SK-N-SH (cell line): Measurements from ENCODE around the gene AMZ1. TPM values are rescaled to one million over a fixed set of nuclear protein-coding genes. Genes with fewer than 3 reads are reported as not detected.
"Not testable (repeated sequence)": the region's sequence is repeated elsewhere in the genome, so short reads cannot be mapped to it uniquely, and the experiment has no call there.

ENCODE experiments used
- CTCF ChIA-PET: fragments of 300-600, 350-600 bp; formaldehyde crosslinking; extraction: SDS; loops from one replicate; lab custom pipeline; 2021; lab: Yijun Ruan, JAX
- POLR2A ChIA-PET: fragments of 350-600 bp; sonication (Branson Sonifier 250); formaldehyde crosslinking; extraction: SDS; loops from one replicate; lab custom pipeline; 2020; ENCODE audit warnings: antibody characterized with exemption, inconsistent platforms; lab: Yijun Ruan, JAX
- DNase-seq: peaks from one replicate; pipeline ENCODE4 v3.0.0; 2012
- H2AFZ ChIP-seq: fragments of 200-600 bp; sonication (generic); 2 replicates; pipeline ENCODE4 v1.8.1; 2016; ENCODE audit warnings: antibody characterized with exemption, mild to moderate bottlenecking, low read depth
- H3F3A ChIP-seq: fragments of 200-600 bp; sonication (generic); replicated peaks from 2 replicates; pipeline ENCODE3; 2016; ENCODE audit warnings: antibody characterized with exemption, mild to moderate bottlenecking; ENCODE audit not compliant: insufficient read depth
- H3K27ac ChIP-seq, 2 experiments: fragments of 200-500 bp in 1 of 2; fragments of 200-600 bp in 1 of 2; sonication (Bioruptor generic) in 1 of 2; sonication (generic), shearing (Covaris generic) in 1 of 2; 2 replicates each; pipeline versions ENCODE4 v1.5.1 to v1.6.1; 2014 to 2016; ENCODE audit warnings: low read depth in 2 of 2, inconsistent platforms in 1 of 2, low read length in 1 of 2, mild to moderate bottlenecking in 1 of 2, mixed read lengths in 1 of 2
- H3K27me3 ChIP-seq: fragments of 200-600 bp; sonication (generic), shearing (Covaris generic); 2 replicates; pipeline ENCODE4 v1.6.1; 2016; ENCODE audit warnings: mixed run types; ENCODE audit not compliant: insufficient read depth
- H3K36me3 ChIP-seq, 2 experiments: fragments of 200-500 bp in 1 of 2; fragments of 200-600 bp in 1 of 2; sonication (Bioruptor generic) in 1 of 2; sonication (generic) in 1 of 2; replicated peaks in 1 of 2; 2 replicates each; pipeline versions ENCODE3 to v1.5.1; 2014 to 2016; ENCODE audit warnings: low read length in 1 of 2, mild to moderate bottlenecking in 1 of 2; ENCODE audit not compliant: insufficient read depth in 2 of 2, control insufficient read depth in 1 of 2
- H3K4me1 ChIP-seq, 2 experiments: fragments of 200-500 bp in 1 of 2; fragments of 200-600 bp in 1 of 2; sonication (Bioruptor generic) in 1 of 2; sonication (generic), shearing (Covaris generic) in 1 of 2; 2 replicates each; pipeline versions ENCODE4 v1.5.1 to v1.6.1; 2014 to 2016; ENCODE audit warnings: low read depth in 1 of 2, low read length in 1 of 2, mixed run types in 1 of 2; ENCODE audit not compliant: insufficient read depth in 2 of 2, control insufficient read depth in 1 of 2
- H3K4me2 ChIP-seq: fragments of 200-600 bp; sonication (generic), shearing (Covaris generic); 2 replicates; pipeline ENCODE4 v1.6.1; 2017; ENCODE audit warnings: mixed run types
- H3K4me3 ChIP-seq, 2 experiments: fragments of 200-500 bp in 1 of 2; fragments of 200-600 bp in 1 of 2; sonication (Bioruptor generic) in 1 of 2; sonication (generic), shearing (Covaris generic) in 1 of 2; 2 replicates each; pipeline versions ENCODE4 v1.5.1 to v1.8.1; 2014 to 2016; ENCODE audit warnings: low read depth in 2 of 2, inconsistent platforms in 1 of 2, low read length in 1 of 2, mild to moderate bottlenecking in 1 of 2, mixed read lengths in 1 of 2, moderate library complexity in 1 of 2
- H3K79me2 ChIP-seq: fragments of 200-600 bp; sonication (generic); 2 replicates; pipeline ENCODE4 v1.8.1; 2017; ENCODE audit warnings: mild to moderate bottlenecking; ENCODE audit not compliant: insufficient read depth
- H3K9ac ChIP-seq: fragments of 200-600 bp; sonication (generic); 2 replicates; pipeline ENCODE4 v1.6.1; 2017; ENCODE audit warnings: mixed run types
- H3K9me2 ChIP-seq: fragments of 200-600 bp; sonication (generic); 2 replicates; pipeline ENCODE4 v1.6.1; 2017; ENCODE audit warnings: mixed run types
- H3K9me3 ChIP-seq: fragments of 200-600 bp; sonication (generic); 2 replicates; pipeline ENCODE4 v1.6.1; 2017; ENCODE audit warnings: mixed run types, mild to moderate bottlenecking, moderate library complexity
- H4K20me1 ChIP-seq: fragments of 200-600 bp; sonication (generic); 2 replicates; pipeline ENCODE4 v1.6.1; 2017; ENCODE audit warnings: mild to moderate bottlenecking, mixed run types; ENCODE audit not compliant: insufficient read depth
- FOXJ3 ChIP-seq: sonication (generic); formaldehyde crosslinking; IDR thresholded peaks from 2 replicates; pipeline ENCODE4 v1.5.1; 2020; ENCODE audit warnings: mild to moderate bottlenecking, missing genetic modification reagents
- MEF2A ChIP-seq: IDR thresholded peaks from 2 replicates; pipeline ENCODE4 v1.4.0; 2012; ENCODE audit warnings: low read depth, borderline replicate concordance
- MXI1 ChIP-seq: IDR thresholded peaks from 2 replicates; pipeline ENCODE4 v1.6.1; 2012; ENCODE audit warnings: mild to moderate bottlenecking, low read depth, low read length, improper control_type of control experiment
- POLR2AphosphoS5 ChIP-seq: IDR thresholded peaks from 2 replicates; pipeline ENCODE4 v1.6.1; 2012; ENCODE audit warnings: low read depth, low read length
- RAD21 ChIP-seq: IDR thresholded peaks from 2 replicates; pipeline ENCODE4 v1.6.1; 2012; ENCODE audit warnings: mild to moderate bottlenecking, low read length
- RXRA ChIP-seq: IDR thresholded peaks from 2 replicates; pipeline ENCODE4 v1.4.0; 2012; ENCODE audit warnings: low read depth, mild to moderate bottlenecking, borderline replicate concordance
- SIN3A ChIP-seq: IDR thresholded peaks from 2 replicates; pipeline ENCODE4 v1.6.1; 2012; ENCODE audit warnings: low read depth, mild to moderate bottlenecking, low read length, moderate library complexity, borderline replicate concordance
- SMC3 ChIP-seq: IDR thresholded peaks from 2 replicates; pipeline ENCODE4 v1.6.1; 2012; ENCODE audit warnings: low read depth, low read length, improper control_type of control experiment
- YY1 ChIP-seq: IDR thresholded peaks from 2 replicates; pipeline ENCODE4 v1.4.0; 2012; ENCODE audit warnings: low read depth, mild to moderate bottlenecking
- whole genome bisulfite sequencing: methylation state at CpG from one replicate; pipeline ENCODE4 v1.1.6; 2017; ENCODE audit warnings: low lambda C conversion rate; 5-methylcytosine and 5-hydroxymethylcytosine counted together
- polyA plus RNA-seq, 3 experiments: library from polyadenylated mRNA; depleted of rRNA; stranded (reverse); fragments of >200 nt; gene quantifications; 2 replicates each; pipeline ENCODE4 v1.2.3, GENCODE V29; 2012
- TF ChIP-seq, protein P1 (sequence below): fragments of 200-600 bp; sonication (generic); IDR thresholded peaks from 2 replicates; pipeline ENCODE4 v1.6.1; 2017; ENCODE audit warnings: antibody characterized with exemption, mild to moderate bottlenecking, moderate library complexity
- TF ChIP-seq, protein P2 (sequence below): IDR thresholded peaks from 2 replicates; pipeline ENCODE4 v1.4.0; 2012; ENCODE audit warnings: low read depth, borderline replicate concordance

The AMZ1 gene
- polyA plus RNA-seq, 1 of the 3 experiments (the other 2 are of a cell fraction), result 0.15 TPM

DNA sequence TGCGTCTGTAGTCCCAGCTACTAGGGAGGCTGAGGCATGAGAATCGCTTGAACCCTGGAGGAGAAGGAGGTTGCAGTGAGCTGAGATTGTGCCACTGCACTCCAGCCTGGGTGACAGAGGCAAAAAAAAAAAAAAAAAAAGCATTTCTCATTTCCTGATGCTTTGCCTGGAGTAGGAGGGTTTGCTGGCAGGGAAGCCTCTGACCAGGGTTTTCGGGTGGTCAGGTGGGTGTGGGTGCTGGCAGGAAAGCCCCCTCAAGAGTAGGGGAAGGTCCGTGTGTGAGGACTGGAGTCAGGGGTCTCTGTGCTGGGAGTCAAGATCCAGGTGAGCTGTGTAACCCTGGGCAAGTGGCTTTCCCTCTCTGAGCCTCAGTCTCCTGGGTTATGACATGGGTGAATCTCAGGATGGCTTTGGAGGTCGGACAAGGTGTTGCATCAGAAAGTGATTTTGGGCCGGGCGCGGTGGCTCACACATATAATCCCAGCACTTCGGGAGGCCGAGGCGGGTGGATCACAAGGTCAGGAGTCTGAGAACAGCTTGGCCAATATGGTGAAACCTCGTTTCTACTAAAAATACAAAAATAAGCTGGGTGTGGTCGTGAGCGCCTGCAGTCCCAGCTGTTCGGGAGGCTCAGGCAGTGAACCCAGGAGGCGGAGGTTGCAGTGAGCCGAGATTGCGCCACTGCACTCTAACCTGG, 3.2 kb downstream of the AMZ1 start:
- POLR2A ChIA-PET, result interaction anchor here (0.7 kb wide), 1 partner anchor 1321 kb away, joined by 5 read pairs; no protein-coding TSS in a partner anchor
- Histone ChIP-seq H3K27ac (no peak overlapping the region), H3K36me3 (no peaks in the 10 kb centered on the region), H3F3A (no peaks in the 10 kb centered on the region), H3K79me2 (no peaks in the 10 kb centered on the region), H2AFZ (no peak overlapping the region), H3K9me3 (no peaks in the 10 kb centered on the region)
- WGBS, result 94% methylated on average over 18 of the region's 18 CpGs
- no peak for DNase-seq
- TF ChIP-seq MEF2A (no peak), FOXJ3 (CRISPR knock-in tag) (no peak), MXI1 (no peak), YY1 (no peak), RAD21 (no peak), POLR2AphosphoS5 (no peak), RXRA (no peak), SIN3A (no peak), SMC3 (no peak)
- TF ChIP-seq, protein P1, sequence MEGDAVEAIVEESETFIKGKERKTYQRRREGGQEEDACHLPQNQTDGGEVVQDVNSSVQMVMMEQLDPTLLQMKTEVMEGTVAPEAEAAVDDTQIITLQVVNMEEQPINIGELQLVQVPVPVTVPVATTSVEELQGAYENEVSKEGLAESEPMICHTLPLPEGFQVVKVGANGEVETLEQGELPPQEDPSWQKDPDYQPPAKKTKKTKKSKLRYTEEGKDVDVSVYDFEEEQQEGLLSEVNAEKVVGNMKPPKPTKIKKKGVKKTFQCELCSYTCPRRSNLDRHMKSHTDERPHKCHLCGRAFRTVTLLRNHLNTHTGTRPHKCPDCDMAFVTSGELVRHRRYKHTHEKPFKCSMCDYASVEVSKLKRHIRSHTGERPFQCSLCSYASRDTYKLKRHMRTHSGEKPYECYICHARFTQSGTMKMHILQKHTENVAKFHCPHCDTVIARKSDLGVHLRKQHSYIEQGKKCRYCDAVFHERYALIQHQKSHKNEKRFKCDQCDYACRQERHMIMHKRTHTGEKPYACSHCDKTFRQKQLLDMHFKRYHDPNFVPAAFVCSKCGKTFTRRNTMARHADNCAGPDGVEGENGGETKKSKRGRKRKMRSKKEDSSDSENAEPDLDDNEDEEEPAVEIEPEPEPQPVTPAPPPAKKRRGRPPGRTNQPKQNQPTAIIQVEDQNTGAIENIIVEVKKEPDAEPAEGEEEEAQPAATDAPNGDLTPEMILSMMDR, result no peak
- TF ChIP-seq, protein P2, sequence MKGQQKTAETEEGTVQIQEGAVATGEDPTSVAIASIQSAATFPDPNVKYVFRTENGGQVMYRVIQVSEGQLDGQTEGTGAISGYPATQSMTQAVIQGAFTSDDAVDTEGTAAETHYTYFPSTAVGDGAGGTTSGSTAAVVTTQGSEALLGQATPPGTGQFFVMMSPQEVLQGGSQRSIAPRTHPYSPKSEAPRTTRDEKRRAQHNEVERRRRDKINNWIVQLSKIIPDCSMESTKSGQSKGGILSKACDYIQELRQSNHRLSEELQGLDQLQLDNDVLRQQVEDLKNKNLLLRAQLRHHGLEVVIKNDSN, result no peak
- TF ChIP-seq, all 33 proteins: peak for 0
- Histone ChIP-seq H3K9ac (no peak overlapping the region), H4K20me1 (no peaks in the 10 kb centered on the region), H3K9me2 (no peaks in the 10 kb centered on the region), H3K4me2 (no peak overlapping the region), H3K27me3 (peaks cover 21% of the 10 kb centered on the region), H3K4me1 (peaks cover 7 to 16% of the 10 kb centered on the region in 2 experiments; a peak in 3 of 4 replicates), H3K4me3 (no peak overlapping the region)
- CTCF ChIA-PET, result interaction anchor here (2.8 to 15.8 kb wide), 2 partner anchors 11 to 21 kb away, joined by 21 to 204 read pairs; no protein-coding TSS in a partner anchor

GRCh38 chr7:2691932-2692439, 4.0 kb downstream of the AMZ1 start:
- H3K79me2 ChIP-seq, H3K9me3 ChIP-seq, H3K36me3 ChIP-seq, H4K20me1 ChIP-seq, H3K27ac ChIP-seq, DNase-seq, H3K4me3 ChIP-seq, POLR2A ChIA-PET, H3K4me2 ChIP-seq, H2AFZ ChIP-seq, H3K9ac ChIP-seq, H3F3A ChIP-seq, H3K9me2 ChIP-seq: not testable (repeated sequence)
- 92% methylated on average over 23 of the region's 23 CpGs for WGBS
- Histone ChIP-seq H3K27me3 (peaks cover 21% of the 10 kb centered on the region), H3K4me1 (peaks cover 7 to 16% of the 10 kb centered on the region in 2 experiments; a peak in 3 of 4 replicates)
- CTCF ChIA-PET, result interaction anchor here (1.0 to 15.8 kb wide), 4 partner anchors 9 to 240 kb away, joined by 3 to 204 read pairs (median 6); no protein-coding TSS in a partner anchor
